BJ (cell line): ENCODE data around the gene EHD1. TPM values are rescaled to one million over a fixed set of nuclear protein-coding genes. Genes with fewer than 3 reads are reported as not detected.

Source experiments
- CTCF ChIA-PET: fragments of 350-600 bp; formaldehyde crosslinking; extraction: SDS; loops from one replicate; lab custom pipeline; 2021; ENCODE audit warnings: antibody characterized with exemption, inconsistent platforms; lab: Yijun Ruan, JAX
- POLR2A ChIA-PET: fragments of 300-600 bp; sonication (Branson Sonifier 250); formaldehyde crosslinking; extraction: SDS; loops from one replicate; lab custom pipeline; 2021; ENCODE audit warnings: antibody characterized with exemption; lab: Charles Lee
- DNase-seq: peaks from one replicate; pipeline ENCODE4 v3.0.0-alpha.2; 2011; ENCODE audit warnings: low read depth
- H3K27me3 ChIP-seq: 2 replicates; pipeline ENCODE4 v1.6.0; 2011; ENCODE audit warnings: low read length; ENCODE audit not compliant: control insufficient read depth, insufficient read depth
- H3K36me3 ChIP-seq: 2 replicates; pipeline ENCODE4 v1.5.1; 2011; ENCODE audit warnings: low read length; ENCODE audit not compliant: control insufficient read depth, insufficient read depth
- H3K4me3 ChIP-seq: 2 replicates; pipeline ENCODE4 v1.5.1; 2011; ENCODE audit warnings: low read depth, mild to moderate bottlenecking, control low read depth, low read length
- CTCF ChIP-seq: IDR thresholded peaks from 2 replicates; pipeline ENCODE4 v1.5.1; 2011; ENCODE audit warnings: low read depth, mild to moderate bottlenecking, control low read depth, inconsistent platforms, low read length, moderate library complexity; ENCODE audit not compliant: insufficient read depth
- polyA plus RNA-seq: library from polyadenylated mRNA; depleted of rRNA; stranded (reverse); fragments of >200 nt; gene quantifications from 2 replicates; pipeline ENCODE4 v1.2.3, GENCODE V29; 2011

The EHD1 gene
- polyA plus RNA-seq, 1 experiment, result 191 TPM

- ChIA-PET CTCF (interaction anchor here (0.6 to 29.2 kb wide), 16 partner anchors 7 to 597 kb away, joined by 3 to 797 read pairs (median 4); partner anchors contain the start of genes ARL2, BATF2, EHD1 and PPP1R14B), POLR2A (no interaction called here)
Observed at GRCh38 chr11:64843686-64844329, 34.6 kb downstream of the EHD1 start.

GRCh38 chr11:64842851-64843685, 35.4 kb downstream of the EHD1 start:
- Histone ChIP-seq H3K4me3 (no peak overlapping the region), H3K36me3 (no peaks in the 10 kb centered on the region), H3K27me3 (no peaks in the 10 kb centered on the region)
- no peak for TF ChIP-seq CTCF
- no peak for DNase-seq
- ChIA-PET POLR2A (no interaction called here), CTCF (interaction anchor here (0.6 to 29.2 kb wide), 9 partner anchors 7 to 270 kb away, joined by 3 to 797 read pairs (median 6); partner anchors contain the start of gene EHD1)

More at GRCh38 chr11:64843686-64844329, 34.6 kb downstream of the EHD1 start:
- no peak for DNase-seq
- Histone ChIP-seq H3K27me3 (no peaks in the 10 kb centered on the region), H3K4me3 (no peak overlapping the region), H3K36me3 (no peaks in the 10 kb centered on the region)
- TF ChIP-seq CTCF, result no peak

GRCh38 chr11:64842366-64842759, 36.1 kb downstream of the EHD1 start:
- ChIA-PET POLR2A (no interaction called here), CTCF (interaction anchor here (1.2 to 29.2 kb wide), 4 partner anchors 11 to 276 kb away, joined by 3 to 797 read pairs (median 4); partner anchors contain the start of gene EHD1)
- DNase-seq, result no peak
- no peak for TF ChIP-seq CTCF
- no peaks in the 10 kb centered on the region for H3K27me3 ChIP-seq
- no peak overlapping the region for H3K4me3 ChIP-seq
- no peaks in the 10 kb centered on the region for H3K36me3 ChIP-seq

- Histone ChIP-seq H3K27me3 (no peaks in the 10 kb centered on the region), H3K36me3 (no peaks in the 10 kb centered on the region), H3K4me3 (no peak overlapping the region)
- POLR2A ChIA-PET, result no interaction called here
- CTCF ChIA-PET, result interaction anchor here (1.2 to 29.2 kb wide), 3 partner anchors 45 to 277 kb away, joined by 3 to 797 read pairs (median 6); partner anchors contain the start of gene EHD1
- no peak for TF ChIP-seq CTCF
- no peak for DNase-seq
Observed at GRCh38 chr11:64841592-64842365, 36.6 kb downstream of the EHD1 start.
